Measurements from ENCODE around the gene ZNF653.

ZNF653 gene

GRCh38 chr19:11499890-11500420 is 5.7 kb downstream of the ZNF653 start:
- no peaks in the 10 kb centered on the region for H3K9me3 Mint-ChIP-seq
- H3K4me1 Mint-ChIP-seq, result peaks cover 4% of the 10 kb centered on the region
- no peaks in the 10 kb centered on the region for H3K27me3 Mint-ChIP-seq (ENCODE audit: low read depth)
- H3K36me3 Mint-ChIP-seq (ENCODE audit: low read depth), result peaks cover 8% of the 10 kb centered on the region
- H3K27ac Mint-ChIP-seq, result no peak overlapping the region
- no peak overlapping the region for H3K4me3 Mint-ChIP-seq
- no peak for TF ChIP-seq CTCF (IDR thresholded peaks at IDR 0.05; ENCODE audit: unreplicated experiment in 3 of 3)

- Mint-ChIP-seq H3K27me3 (ENCODE audit: low read depth) (no peaks in the 10 kb centered on the region), H3K27ac (no peak overlapping the region), H3K4me1 (no peaks in the 10 kb centered on the region), H3K36me3 (ENCODE audit: low read depth) (peaks cover 8% of the 10 kb centered on the region), H3K9me3 (no peaks in the 10 kb centered on the region), H3K4me3 (no peak overlapping the region)
- no peak for TF ChIP-seq CTCF (IDR thresholded peaks at IDR 0.05; ENCODE audit: unreplicated experiment in 3 of 3)
Measured at GRCh38 chr19:11499220-11499726, 6.4 kb downstream of the ZNF653 start.

DNA sequence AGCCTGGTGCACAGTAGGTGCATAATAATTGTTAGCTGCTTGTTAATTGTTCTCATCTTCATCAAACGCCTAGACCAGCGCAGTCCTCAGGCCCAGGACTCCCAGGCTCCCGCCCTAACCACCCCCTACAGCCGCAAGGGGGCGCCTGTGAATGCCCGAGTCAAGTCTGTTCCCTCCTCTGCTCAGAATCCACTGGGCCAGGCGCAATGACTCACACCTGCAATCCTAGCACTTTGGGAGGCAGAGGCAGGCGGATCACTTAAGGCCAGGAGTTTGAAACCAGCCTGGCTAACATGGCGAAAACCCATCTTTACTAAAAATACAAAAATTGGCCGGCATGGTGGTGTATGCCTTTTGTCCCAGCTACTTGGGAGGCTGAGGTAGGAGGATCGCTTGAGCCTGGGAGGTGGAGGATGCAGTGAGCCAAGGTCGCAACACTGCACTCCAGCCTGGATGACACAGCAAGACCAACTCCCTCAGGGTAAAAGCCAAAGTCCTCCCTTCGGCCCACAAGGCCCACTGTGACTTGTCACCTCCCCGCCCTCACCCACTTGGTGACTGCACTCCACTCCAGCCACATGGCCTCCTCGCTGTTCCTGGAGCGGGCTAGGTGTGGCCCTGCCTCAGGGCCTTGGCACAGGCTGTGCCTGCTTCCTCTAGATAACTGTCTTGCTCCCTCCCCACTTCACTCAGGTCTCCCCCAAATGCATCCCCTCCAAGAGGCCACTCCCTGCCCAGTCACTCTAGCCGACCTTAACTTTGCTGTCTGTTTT is 9.1 kb downstream of the ZNF653 start:
- peak; percentile 54 to 62 (median 57) for TF ChIP-seq CTCF (IDR thresholded peaks at IDR 0.05; ENCODE audit: unreplicated experiment in 3 of 3)
- no peaks in the 10 kb centered on the region for H3K27me3 Mint-ChIP-seq (ENCODE audit: low read depth)

DNA sequence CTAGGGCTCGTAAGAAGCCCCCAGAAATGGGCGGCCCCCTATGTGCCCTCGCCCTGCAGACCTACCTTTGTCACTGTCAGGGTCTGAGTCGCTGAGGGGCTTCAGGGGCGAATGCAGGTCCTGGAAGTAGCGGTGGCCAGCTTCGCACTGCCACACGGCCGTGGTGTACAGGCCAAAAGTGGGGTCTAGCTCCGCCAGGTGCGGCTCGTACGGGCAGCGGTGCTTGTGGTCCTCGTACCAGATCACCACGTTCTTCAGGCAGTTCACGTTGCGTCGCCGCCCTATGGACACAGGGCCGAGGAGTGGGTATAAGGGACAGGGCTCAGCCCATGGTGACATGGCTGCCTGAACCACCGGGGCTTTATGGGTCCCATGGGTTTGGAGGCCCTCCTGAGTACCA is 9.8 kb downstream of the ZNF653 start:
- H3K9me3 Mint-ChIP-seq, result no peaks in the 10 kb centered on the region
- H3K27ac Mint-ChIP-seq, result no peak overlapping the region
- no peak overlapping the region for H3K4me3 Mint-ChIP-seq
- no peaks in the 10 kb centered on the region for H3K4me1 Mint-ChIP-seq
- no peaks in the 10 kb centered on the region for H3K27me3 Mint-ChIP-seq (ENCODE audit: low read depth)
- TF ChIP-seq CTCF (IDR thresholded peaks at IDR 0.05; ENCODE audit: unreplicated experiment in 3 of 3), result no peak
- peaks cover 9% of the 10 kb centered on the region for H3K36me3 Mint-ChIP-seq (ENCODE audit: low read depth)

More for the DNA sequence above, 9.1 kb downstream of the ZNF653 start:
- no peak overlapping the region for H3K27ac Mint-ChIP-seq
- no peak overlapping the region for H3K4me3 Mint-ChIP-seq
- no peaks in the 10 kb centered on the region for H3K4me1 Mint-ChIP-seq
- H3K36me3 Mint-ChIP-seq (ENCODE audit: low read depth), result peaks cover 7% of the 10 kb centered on the region
- H3K9me3 Mint-ChIP-seq, result no peaks in the 10 kb centered on the region

DNA sequence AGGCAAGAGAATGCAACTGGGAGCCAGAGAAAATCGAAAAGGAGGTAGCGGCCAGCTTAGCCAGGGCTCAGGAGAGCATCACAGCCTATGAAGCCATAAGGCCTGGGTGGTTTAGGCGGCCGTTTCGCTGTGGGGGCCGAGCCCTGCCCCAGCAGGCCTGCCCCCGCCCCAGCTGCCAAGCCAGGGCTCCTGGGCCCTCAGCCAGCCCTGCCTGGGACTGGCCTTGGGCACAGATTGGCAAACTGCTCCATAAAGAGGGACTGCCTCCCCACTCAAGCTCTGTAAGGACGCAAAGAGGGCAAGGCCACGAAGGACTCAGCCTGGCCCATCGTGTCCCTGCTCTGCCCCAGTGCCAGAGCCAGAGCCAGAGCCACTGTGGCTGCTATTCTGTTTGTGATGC is 10.2 kb downstream of the ZNF653 start:
- H3K4me1 Mint-ChIP-seq, result no peaks in the 10 kb centered on the region

More for the DNA sequence above, 10.2 kb downstream of the ZNF653 start:
- Mint-ChIP-seq H3K4me3 (no peak overlapping the region), H3K36me3 (ENCODE audit: low read depth) (peaks cover 11% of the 10 kb centered on the region), H3K9me3 (no peaks in the 10 kb centered on the region), H3K27me3 (ENCODE audit: low read depth) (no peaks in the 10 kb centered on the region), H3K27ac (no peak overlapping the region)
- TF ChIP-seq CTCF (IDR thresholded peaks at IDR 0.05; ENCODE audit: unreplicated experiment in 3 of 3), result no peak

Measured in nephron (organoid).